Caco-2 (cell line): ENCODE data around the gene TOMM5. TPM values are rescaled to one million over a fixed set of nuclear protein-coding genes. Genes with fewer than 3 reads are reported as not detected.

Experiments
- BruUV-seq: library from RNA; stranded (reverse); fragments of 400-500 nt; replicated peaks from 2 replicates; lab custom pipeline; 2021; lab: Mats Ljungman, UMichigan
- CTCF ChIA-PET: fragments of 300-600 bp; sonication (Branson Sonifier 250); formaldehyde crosslinking; loops from one replicate; lab custom pipeline; 2022; ENCODE audit warnings: antibody characterized with exemption; lab: Charles Lee
- POLR2A ChIA-PET: fragments of 300-600 bp; sonication (Branson Sonifier 250); formaldehyde crosslinking; loops from one replicate; lab custom pipeline; 2022; ENCODE audit warnings: antibody characterized with exemption; lab: Charles Lee
- DNase-seq, 2 experiments: peaks; one replicate each; pipeline versions ENCODE4 v3.0.0 to v3.0.0-alpha.2; 2020 to 2022
- H3K27me3 ChIP-seq: replicated peaks from 2 replicates; pipeline ENCODE4 v1.6.0; 2011; ENCODE audit warnings: low read length; ENCODE audit not compliant: control insufficient read depth, insufficient read depth
- H3K36me3 ChIP-seq: 2 replicates; pipeline ENCODE4 v1.5.1; 2011; ENCODE audit warnings: low read length; ENCODE audit not compliant: control insufficient read depth, insufficient read depth
- H3K4me1 ChIP-seq: fragments of 250-450 bp; sonication (Bioruptor Pico); 2 replicates; pipeline ENCODE4 v1.5.1; 2020; ENCODE audit warnings: mild to moderate bottlenecking
- H3K4me3 ChIP-seq: 2 replicates; pipeline ENCODE4 v1.5.1; 2011; ENCODE audit warnings: low read depth, mild to moderate bottlenecking, control low read depth, low read length
- H3K9me3 ChIP-seq: fragments of 250-450 bp; sonication (Bioruptor Pico); 2 replicates; pipeline ENCODE4 v1.5.1; 2020; ENCODE audit warnings: mild to moderate bottlenecking, moderate library complexity
- H3K27ac Mint-ChIP-seq: one replicate; pipeline ENCODE4 v1.8.0; 2022; ENCODE audit warnings: mixed read lengths; ENCODE audit not compliant: unreplicated experiment
- H3K27me3 Mint-ChIP-seq: one replicate; pipeline ENCODE4 v1.8.0; 2022; ENCODE audit warnings: mixed read lengths; ENCODE audit not compliant: insufficient read depth, unreplicated experiment
- H3K36me3 Mint-ChIP-seq: one replicate; pipeline ENCODE4 v1.8.0; 2022; ENCODE audit warnings: mild to moderate bottlenecking, mixed read lengths; ENCODE audit not compliant: insufficient read depth, unreplicated experiment
- H3K4me1 Mint-ChIP-seq: one replicate; pipeline ENCODE4 v1.8.0; 2022; ENCODE audit warnings: low read depth, mixed read lengths; ENCODE audit not compliant: unreplicated experiment
- H3K4me3 Mint-ChIP-seq: one replicate; pipeline ENCODE4 v1.8.0; 2022; ENCODE audit warnings: mild to moderate bottlenecking, moderate library complexity, mixed read lengths; ENCODE audit not compliant: unreplicated experiment
- H3K9me3 Mint-ChIP-seq: one replicate; pipeline ENCODE4 v1.8.0; 2022; ENCODE audit warnings: mixed read lengths; ENCODE audit not compliant: unreplicated experiment
- CTCF ChIP-seq, 2 experiments: fragments of 200-600 bp in 1 of 2; IDR thresholded peaks; 1 replicate in 1 of 2; 2 replicates in 1 of 2; pipeline versions ENCODE4 v1.5.1 to v1.8.0; 2011 to 2022; ENCODE audit warnings: antibody characterized with exemption in 1 of 2, control low read depth in 1 of 2, inconsistent platforms in 1 of 2, low read depth in 1 of 2, low read length in 1 of 2, mild to moderate bottlenecking in 1 of 2, moderate library complexity in 1 of 2; ENCODE audit not compliant: insufficient read depth in 1 of 2, severe bottlenecking in 1 of 2, unreplicated experiment in 1 of 2
- intact Hi-C: fragments of 100-400 bp; cut with micrococcal nuclease; formaldehyde crosslinking; loops from one replicate; pipeline ENCODE4 v1.10.0; 2022; ENCODE audit not compliant: unreplicated experiment
- total RNA-seq: library from RNA; stranded (reverse); gene quantifications from 2 replicates; pipeline ENCODE4 v1.2.3, GENCODE V29; 2022

The TOMM5 gene
- total RNA-seq, 1 experiment from 2014 or later: 185 TPM

- CTCF ChIA-PET: no interaction called here
Observed at GRCh38 chr9:37582548-37583157, 9.7 kb downstream of the TOMM5 start.

GRCh38 chr9:37575921-37576721 is 16.3 kb downstream of the TOMM5 start, which contains the start of gene FBXO10:
Gene FBXO10 (minus strand): TSS chr9:37576380. CDS start chr9:37541768, 34,612 bp downstream.
- peak within 1 kb of the TSS; percentile 77 for H3K4me3 Mint-ChIP-seq
- ChIA-PET CTCF (no interaction called here), POLR2A (interaction anchor here (1.0 kb wide), 1 partner anchor 16 kb away, joined by 3 read pairs; no protein-coding TSS in a partner anchor)
- H3K9me3 Mint-ChIP-seq: no peaks in the 10 kb centered on the region
- Histone ChIP-seq H3K36me3 (no peaks in the 10 kb centered on the region), H3K27me3 (no peaks in the 10 kb centered on the region), H3K4me1 (no peaks in the 10 kb centered on the region), H3K9me3 (no peaks in the 10 kb centered on the region), H3K4me3 (peak within 1 kb of the TSS; percentile 64)
- no TSS peak for BruUV-seq
- no peaks in the 10 kb centered on the region for H3K4me1 Mint-ChIP-seq
- H3K27ac Mint-ChIP-seq: peak within 1 kb of the TSS; percentile 35
- no peak for TF ChIP-seq CTCF (IDR thresholded peaks at IDR 0.05; ENCODE audit: insufficient read depth in 1 of 2, low read depth in 1 of 2, low read length in 1 of 2, severe bottlenecking in 1 of 2, unreplicated experiment in 1 of 2)
- H3K36me3 Mint-ChIP-seq: peaks cover 37% of the 10 kb centered on the region
- intact Hi-C loops: no loop called here
- DNase-seq: peak; percentile 46 to 57
- no peaks in the 10 kb centered on the region for H3K27me3 Mint-ChIP-seq

More at GRCh38 chr9:37582548-37583157, 9.7 kb downstream of the TOMM5 start:
- H3K27ac Mint-ChIP-seq: no peak overlapping the region
- H3K27me3 Mint-ChIP-seq: no peaks in the 10 kb centered on the region
- H3K4me1 Mint-ChIP-seq: peaks cover 10% of the 10 kb centered on the region
- no peaks in the 10 kb centered on the region for H3K9me3 ChIP-seq
- intact Hi-C loops: loop anchor here (2.0 to 10.0 kb wide), 3 partner anchors 65 to 202 kb away; partner anchors contain the start of gene EXOSC3
- no peaks in the 10 kb centered on the region for H3K9me3 Mint-ChIP-seq
- peaks cover 2% of the 10 kb centered on the region for H3K36me3 ChIP-seq
- H3K4me3 Mint-ChIP-seq: no peak overlapping the region
- no peaks in the 10 kb centered on the region for H3K4me1 ChIP-seq
- TF ChIP-seq CTCF (IDR thresholded peaks at IDR 0.05; ENCODE audit: insufficient read depth in 1 of 2, low read depth in 1 of 2, low read length in 1 of 2, severe bottlenecking in 1 of 2, unreplicated experiment in 1 of 2): peak; percentile 41 to 66
- H3K27me3 ChIP-seq: no peaks in the 10 kb centered on the region
- H3K36me3 Mint-ChIP-seq: peaks cover 91% of the 10 kb centered on the region
- BruUV-seq: no TSS peak
- H3K4me3 ChIP-seq: no peak overlapping the region
- DNase-seq: peak in 1 of 2 experiments; percentile 20
- POLR2A ChIA-PET: no interaction called here

GRCh38 chr9:37575511-37575914 is 16.9 kb downstream of the TOMM5 start:
- Mint-ChIP-seq H3K9me3 (no peaks in the 10 kb centered on the region), H3K36me3 (peaks cover 32% of the 10 kb centered on the region), H3K27me3 (no peaks in the 10 kb centered on the region), H3K27ac (no peak overlapping the region), H3K4me1 (no peaks in the 10 kb centered on the region), H3K4me3 (peak overlapping the region; percentile 77)
- TF ChIP-seq CTCF (IDR thresholded peaks at IDR 0.05; ENCODE audit: insufficient read depth in 1 of 2, low read depth in 1 of 2, low read length in 1 of 2, severe bottlenecking in 1 of 2, unreplicated experiment in 1 of 2): no peak
- ChIA-PET CTCF (no interaction called here), POLR2A (interaction anchor here (1.0 kb wide), 1 partner anchor 16 kb away, joined by 3 read pairs; no protein-coding TSS in a partner anchor)
- no peak for DNase-seq
- H3K27me3 ChIP-seq: no peaks in the 10 kb centered on the region
- intact Hi-C loops: no loop called here
- no TSS peak for BruUV-seq
- no peaks in the 10 kb centered on the region for H3K9me3 ChIP-seq
- peak overlapping the region; percentile 64 for H3K4me3 ChIP-seq
- H3K4me1 ChIP-seq: no peaks in the 10 kb centered on the region
- no peaks in the 10 kb centered on the region for H3K36me3 ChIP-seq
